GM10266 (cell line): ENCODE results near the gene NHS.

Source experiments
- DNase-seq: peaks from one replicate; pipeline ENCODE4 v3.0.0; 2012; ENCODE audit errors: extremely low spot score
- TF ChIP-seq, protein P1 (sequence below): IDR thresholded peaks from 2 replicates; pipeline ENCODE4 v1.5.1; 2012; ENCODE audit warnings: mild to moderate bottlenecking, low read depth; ENCODE audit not compliant: control insufficient read depth, insufficient read depth; ENCODE audit errors: missing control alignments

Gene NHS

GRCh38 chrX:17413228-17413627, 38.2 kb downstream of the NHS start:
- TF ChIP-seq, protein P1, sequence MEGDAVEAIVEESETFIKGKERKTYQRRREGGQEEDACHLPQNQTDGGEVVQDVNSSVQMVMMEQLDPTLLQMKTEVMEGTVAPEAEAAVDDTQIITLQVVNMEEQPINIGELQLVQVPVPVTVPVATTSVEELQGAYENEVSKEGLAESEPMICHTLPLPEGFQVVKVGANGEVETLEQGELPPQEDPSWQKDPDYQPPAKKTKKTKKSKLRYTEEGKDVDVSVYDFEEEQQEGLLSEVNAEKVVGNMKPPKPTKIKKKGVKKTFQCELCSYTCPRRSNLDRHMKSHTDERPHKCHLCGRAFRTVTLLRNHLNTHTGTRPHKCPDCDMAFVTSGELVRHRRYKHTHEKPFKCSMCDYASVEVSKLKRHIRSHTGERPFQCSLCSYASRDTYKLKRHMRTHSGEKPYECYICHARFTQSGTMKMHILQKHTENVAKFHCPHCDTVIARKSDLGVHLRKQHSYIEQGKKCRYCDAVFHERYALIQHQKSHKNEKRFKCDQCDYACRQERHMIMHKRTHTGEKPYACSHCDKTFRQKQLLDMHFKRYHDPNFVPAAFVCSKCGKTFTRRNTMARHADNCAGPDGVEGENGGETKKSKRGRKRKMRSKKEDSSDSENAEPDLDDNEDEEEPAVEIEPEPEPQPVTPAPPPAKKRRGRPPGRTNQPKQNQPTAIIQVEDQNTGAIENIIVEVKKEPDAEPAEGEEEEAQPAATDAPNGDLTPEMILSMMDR = no peak
- no peak for DNase-seq

DNA sequence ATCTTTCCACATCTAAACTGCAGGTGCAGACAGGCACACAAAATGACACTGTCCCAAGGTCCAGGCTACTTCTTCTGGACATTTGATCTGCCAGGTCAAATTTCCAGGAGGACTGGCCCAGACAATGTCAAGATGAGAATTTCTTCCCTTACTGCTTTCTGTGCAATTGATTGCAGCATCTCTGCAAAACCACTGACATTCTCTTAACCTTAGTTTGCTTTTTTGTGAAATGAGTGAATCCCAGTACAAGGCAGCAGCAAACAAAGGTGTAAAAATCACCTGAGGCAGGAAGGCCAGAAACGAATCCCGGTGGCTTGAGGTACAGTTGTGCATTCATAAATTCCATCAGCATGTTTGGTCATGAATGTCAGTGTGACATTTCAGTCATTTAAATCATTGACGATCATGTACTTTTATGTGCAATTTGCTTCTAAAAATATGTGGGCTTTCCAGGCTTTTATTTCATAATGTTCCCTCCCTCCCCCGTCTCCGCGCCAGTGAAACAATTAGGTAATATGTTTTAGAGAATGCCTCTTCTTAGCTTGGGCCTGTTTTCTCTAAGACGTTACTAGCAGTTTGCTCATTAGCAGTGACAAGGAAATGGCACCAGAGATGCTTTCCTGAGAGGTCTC, 39.1 kb downstream of the NHS start:
- no peak for DNase-seq
- TF ChIP-seq, protein P1 = no peak

GRCh38 chrX:17414839-17415238, 39.8 kb downstream of the NHS start:
- DNase-seq = no peak
- TF ChIP-seq, protein P1 = no peak

DNA sequence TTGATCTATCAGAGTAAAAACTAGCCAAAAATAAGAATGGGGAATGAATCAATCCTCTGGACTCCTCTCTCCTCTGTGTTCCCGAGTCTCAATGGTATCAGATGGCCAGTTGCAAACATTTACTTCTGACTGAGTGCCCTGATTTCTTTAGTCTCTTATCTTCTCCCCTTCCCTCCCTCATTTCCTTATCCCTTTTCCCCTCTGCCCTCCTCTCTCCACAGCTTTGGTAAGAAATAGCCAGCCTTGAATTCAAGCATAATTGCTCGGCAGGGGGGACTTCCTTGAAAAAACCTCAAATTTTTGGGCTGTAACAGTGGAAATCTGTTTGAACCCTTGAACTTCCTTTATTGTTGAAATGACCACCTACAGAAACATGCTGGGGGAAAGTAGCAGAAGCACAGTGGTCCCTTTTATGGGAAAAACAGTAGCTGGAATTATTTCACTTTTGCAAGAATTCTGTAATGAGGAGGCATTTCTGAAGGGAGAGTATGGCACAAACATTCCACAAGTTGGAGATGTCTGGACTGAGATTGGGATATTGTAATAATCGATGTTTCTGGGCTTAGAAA, 40.3 kb downstream of the NHS start:
- DNase-seq = no peak
- TF ChIP-seq, protein P1 = no peak

- no peak for DNase-seq
- TF ChIP-seq, protein P1 = no peak
Measured at GRCh38 chrX:17417372-17417771, 42.4 kb downstream of the NHS start.

GRCh38 chrX:17425136-17425535, 50.1 kb downstream of the NHS start:
- TF ChIP-seq, protein P1 = no peak
- DNase-seq = no peak

- DNase-seq = no peak
- TF ChIP-seq, protein P1 = no peak
Measured at GRCh38 chrX:17425551-17425950, 50.6 kb downstream of the NHS start.
